GM19467 (cell line): ENCODE measurements around the gene DIAPH3.

Source experiments
- ATAC-seq: cut with Tn5 transposase; IDR thresholded peaks from one replicate; pipeline ENCODE4 v1.9.1; 2021; ENCODE audit warnings: mild to moderate bottlenecking, moderate library complexity; ENCODE audit not compliant: unreplicated experiment

Gene DIAPH3

GRCh38 chr13:59880468-59880867 lies 283.3 kb downstream of the DIAPH3 start:
- no peak for ATAC-seq

GRCh38 chr13:59879281-59879680 lies 284.4 kb downstream of the DIAPH3 start:
- no peak for ATAC-seq

- ATAC-seq: no peak
Measured at GRCh38 chr13:59877933-59878332, 285.8 kb downstream of the DIAPH3 start.

- ATAC-seq: no peak
Measured at GRCh38 chr13:59874973-59875372, 288.8 kb downstream of the DIAPH3 start.

- ATAC-seq: no peak
Measured at GRCh38 chr13:59873856-59874255, 289.9 kb downstream of the DIAPH3 start.

GRCh38 chr13:59873309-59873708 lies 290.4 kb downstream of the DIAPH3 start:
- ATAC-seq: no peak

GRCh38 chr13:59867867-59868266 lies 295.9 kb downstream of the DIAPH3 start:
- no peak for ATAC-seq

GRCh38 chr13:59865398-59865797 lies 298.3 kb downstream of the DIAPH3 start:
- ATAC-seq: no peak

GRCh38 chr13:59863621-59864020 lies 300.1 kb downstream of the DIAPH3 start:
- ATAC-seq: no peak

- ATAC-seq: no peak
Measured at GRCh38 chr13:59861676-59862075, 302.1 kb downstream of the DIAPH3 start.

GRCh38 chr13:59856281-59856810 lies 307.4 kb downstream of the DIAPH3 start:
- no peak for ATAC-seq

- ATAC-seq: no peak
Measured at GRCh38 chr13:59846845-59847620, 316.7 kb downstream of the DIAPH3 start.

GRCh38 chr13:59843040-59843439 lies 320.7 kb downstream of the DIAPH3 start:
- no peak for ATAC-seq

- ATAC-seq: no peak
Measured at GRCh38 chr13:59842507-59842906, 321.2 kb downstream of the DIAPH3 start.

GRCh38 chr13:59839186-59839585 lies 324.5 kb downstream of the DIAPH3 start:
- ATAC-seq: no peak

GRCh38 chr13:59837101-59837500 lies 326.6 kb downstream of the DIAPH3 start:
- no peak for ATAC-seq

GRCh38 chr13:59835569-59835968 lies 328.2 kb downstream of the DIAPH3 start:
- ATAC-seq: no peak

GRCh38 chr13:59834801-59835200 lies 328.9 kb downstream of the DIAPH3 start:
- no peak for ATAC-seq

- ATAC-seq: no peak
Measured at GRCh38 chr13:59829690-59830089, 334.0 kb downstream of the DIAPH3 start.

- no peak for ATAC-seq
Measured at GRCh38 chr13:59823486-59823885, 340.2 kb downstream of the DIAPH3 start.

- no peak for ATAC-seq
Measured at GRCh38 chr13:59809564-59809963, 354.2 kb downstream of the DIAPH3 start.

GRCh38 chr13:59806801-59807200 lies 356.9 kb downstream of the DIAPH3 start:
- ATAC-seq: no peak
